ENCODE measurements around the gene KCNIP4.

The KCNIP4 gene

GRCh38 chr4:21680326-21680898, 268.2 kb downstream of the KCNIP4 start:
- no peak for DNase-seq

GRCh38 chr4:21678711-21679110, 269.9 kb downstream of the KCNIP4 start:
- no peak for DNase-seq

- no peak for DNase-seq
Observed at GRCh38 chr4:21677173-21677572, 271.4 kb downstream of the KCNIP4 start.

- no peak for DNase-seq
Observed at GRCh38 chr4:21664355-21664754, 284.2 kb downstream of the KCNIP4 start.

- no peak for DNase-seq
Observed at GRCh38 chr4:21656832-21657231, 291.7 kb downstream of the KCNIP4 start.

GRCh38 chr4:21655031-21655430, 293.5 kb downstream of the KCNIP4 start:
- no peak for DNase-seq

GRCh38 chr4:21652508-21653231, 295.9 kb downstream of the KCNIP4 start:
- no peak for DNase-seq

- DNase-seq = no peak
Observed at GRCh38 chr4:21649391-21650090, 299.0 kb downstream of the KCNIP4 start.

- DNase-seq = no peak
Observed at GRCh38 chr4:21645776-21646175, 302.8 kb downstream of the KCNIP4 start.

GRCh38 chr4:21641696-21642095, 306.9 kb downstream of the KCNIP4 start:
- DNase-seq = no peak

- DNase-seq = no peak
Observed at GRCh38 chr4:21638171-21638725, 310.3 kb downstream of the KCNIP4 start.

GRCh38 chr4:21628916-21629610, 319.5 kb downstream of the KCNIP4 start:
- no peak for DNase-seq

GRCh38 chr4:21628116-21628670, 320.4 kb downstream of the KCNIP4 start:
- DNase-seq = no peak

- DNase-seq = no peak
Observed at GRCh38 chr4:21625447-21625846, 323.1 kb downstream of the KCNIP4 start.

- no peak for DNase-seq
Observed at GRCh38 chr4:21605006-21605405, 343.6 kb downstream of the KCNIP4 start.

GRCh38 chr4:21596521-21596920, 352.1 kb downstream of the KCNIP4 start:
- no peak for DNase-seq

- DNase-seq = no peak
Observed at GRCh38 chr4:21593671-21594001, 354.9 kb downstream of the KCNIP4 start.

GRCh38 chr4:21592970-21593670, 355.5 kb downstream of the KCNIP4 start:
- DNase-seq = no peak

GRCh38 chr4:21577056-21577455, 371.5 kb downstream of the KCNIP4 start:
- DNase-seq = no peak

- no peak for DNase-seq
Observed at GRCh38 chr4:21571100-21571499, 377.5 kb downstream of the KCNIP4 start.

GRCh38 chr4:21569638-21570037, 378.9 kb downstream of the KCNIP4 start:
- DNase-seq = no peak

- no peak for DNase-seq
Observed at GRCh38 chr4:21555083-21555482, 393.5 kb downstream of the KCNIP4 start.
